Hematopoietic multipotent progenitor cell treated with erythropoietin and hydrocortisone succinate and interleukin-3 and kit ligand, for 17 days (in vitro differentiated cells): ENCODE data around the gene M1AP.
"Not testable (repeated sequence)": the region's sequence is repeated elsewhere in the genome, so short reads cannot be mapped to it uniquely, and the experiment has no call there.

Experiments
- DNase-seq: peaks from one replicate; pipeline ENCODE4 v3.0.0-alpha.2; 2015; ENCODE audit warnings: low spot score

Gene M1AP

DNA sequence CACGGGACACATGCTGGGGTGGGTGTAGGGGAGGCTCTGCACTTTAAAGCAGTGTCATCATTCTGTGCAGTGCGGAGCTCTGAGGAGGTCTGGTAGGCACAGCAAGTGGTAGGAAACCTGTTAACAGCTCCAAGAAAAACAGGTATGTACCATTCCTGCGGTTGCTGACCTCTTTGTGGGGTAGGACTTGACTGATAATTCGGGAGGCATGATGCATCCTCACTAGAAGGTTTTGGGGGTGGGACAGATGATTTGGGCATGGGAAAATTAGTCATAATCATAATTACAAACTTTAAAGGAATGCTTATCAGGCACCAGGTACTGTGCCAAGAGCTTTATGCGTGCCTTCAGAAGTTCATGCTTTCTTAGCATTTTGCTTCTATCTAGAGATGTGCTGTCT, 83.9 kb downstream of the M1AP start:
- DNase-seq = no peak

DNA sequence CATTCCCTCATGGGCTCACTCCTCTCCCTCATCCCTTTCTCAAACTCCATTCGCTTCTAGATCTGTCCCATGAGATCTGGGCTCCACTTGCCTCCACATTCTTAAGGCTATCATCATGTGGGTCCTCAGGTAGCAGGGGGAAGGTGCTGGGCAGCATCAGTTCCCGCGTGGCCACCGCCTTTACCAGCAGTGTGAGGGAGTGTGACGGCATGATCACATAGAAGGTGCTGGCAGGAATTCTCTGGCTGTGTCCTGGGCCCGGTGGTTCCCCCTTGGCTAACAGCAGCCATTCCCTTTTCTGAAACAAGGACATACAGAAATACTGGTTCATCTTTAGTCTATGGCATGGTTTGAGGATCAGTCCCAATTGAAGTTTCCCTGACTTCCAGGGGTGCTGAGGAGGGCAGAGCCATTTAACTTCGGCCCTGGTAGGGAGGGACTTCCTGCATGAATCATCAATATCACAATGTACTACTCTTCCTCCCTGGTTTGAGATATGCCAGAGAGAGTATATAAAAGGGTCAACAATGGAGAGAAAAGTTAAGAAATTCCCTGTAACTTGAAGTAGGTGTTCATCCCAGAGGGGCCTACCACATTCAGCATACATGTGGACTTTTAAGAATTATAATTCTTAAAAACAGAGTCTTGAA, 85.9 kb downstream of the M1AP start:
- DNase-seq = no peak

DNA sequence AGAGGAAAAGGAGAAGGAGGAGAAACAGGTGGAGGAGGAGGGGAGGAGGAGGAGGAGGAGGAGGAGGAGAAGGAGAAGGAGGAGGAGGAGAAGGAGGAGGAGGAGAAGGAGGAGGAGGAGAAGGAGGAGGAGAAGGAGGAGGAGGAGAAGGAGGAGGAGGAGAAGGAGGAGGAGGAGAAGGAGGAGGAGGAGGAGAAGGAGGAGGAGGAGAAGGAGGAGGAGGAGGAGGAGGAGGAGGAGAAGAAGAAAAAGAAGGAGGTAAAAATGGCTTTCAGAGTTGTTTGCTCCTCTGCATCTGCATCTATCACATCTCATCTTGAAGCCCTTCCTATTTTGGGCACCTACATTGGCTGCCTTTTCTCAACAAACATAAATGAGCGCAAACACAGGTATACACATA, 87.1 kb downstream of the M1AP start:
- not testable (repeated sequence) for DNase-seq

DNA sequence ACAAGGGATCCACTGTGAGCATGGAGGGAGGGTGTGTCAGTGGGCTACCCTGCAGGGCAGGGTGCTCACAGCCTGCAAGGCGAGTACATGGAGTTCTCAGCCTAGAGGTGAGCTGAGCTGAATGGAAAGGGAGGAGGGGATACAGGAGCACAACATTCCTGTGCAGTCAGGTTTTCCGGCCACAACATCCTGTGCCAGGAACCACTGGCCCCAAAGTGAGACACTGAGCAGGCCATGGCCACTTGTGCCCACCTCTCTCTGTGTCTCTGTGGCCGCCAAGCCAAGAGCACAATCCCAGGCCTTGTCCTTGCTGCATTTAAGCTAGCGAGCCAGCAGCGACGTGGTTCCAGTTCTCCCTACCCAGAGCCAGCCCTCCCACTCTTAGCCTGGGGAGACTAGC, 87.5 kb downstream of the M1AP start:
- DNase-seq = no peak

DNA sequence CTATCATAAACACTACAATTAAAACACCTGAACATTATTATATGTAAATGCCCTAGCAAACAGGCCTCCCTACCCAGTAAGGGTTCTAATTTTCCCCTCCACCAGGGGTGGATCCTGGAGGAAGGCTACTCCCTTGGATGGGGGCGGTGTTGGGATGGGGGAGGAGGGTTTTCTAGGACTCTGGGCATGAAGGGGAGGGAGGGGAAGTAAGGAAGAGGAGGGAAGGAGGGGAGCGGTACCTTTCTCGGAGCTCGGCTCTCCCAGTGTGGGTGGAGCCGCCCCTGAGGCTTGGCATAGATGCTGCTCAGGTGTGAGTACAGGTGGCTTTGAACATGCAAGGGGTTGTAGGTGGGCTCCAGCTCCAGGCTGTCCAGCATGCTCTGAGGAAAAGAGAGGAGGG, 88.2 kb downstream of the M1AP start:
- DNase-seq = no peak

DNA sequence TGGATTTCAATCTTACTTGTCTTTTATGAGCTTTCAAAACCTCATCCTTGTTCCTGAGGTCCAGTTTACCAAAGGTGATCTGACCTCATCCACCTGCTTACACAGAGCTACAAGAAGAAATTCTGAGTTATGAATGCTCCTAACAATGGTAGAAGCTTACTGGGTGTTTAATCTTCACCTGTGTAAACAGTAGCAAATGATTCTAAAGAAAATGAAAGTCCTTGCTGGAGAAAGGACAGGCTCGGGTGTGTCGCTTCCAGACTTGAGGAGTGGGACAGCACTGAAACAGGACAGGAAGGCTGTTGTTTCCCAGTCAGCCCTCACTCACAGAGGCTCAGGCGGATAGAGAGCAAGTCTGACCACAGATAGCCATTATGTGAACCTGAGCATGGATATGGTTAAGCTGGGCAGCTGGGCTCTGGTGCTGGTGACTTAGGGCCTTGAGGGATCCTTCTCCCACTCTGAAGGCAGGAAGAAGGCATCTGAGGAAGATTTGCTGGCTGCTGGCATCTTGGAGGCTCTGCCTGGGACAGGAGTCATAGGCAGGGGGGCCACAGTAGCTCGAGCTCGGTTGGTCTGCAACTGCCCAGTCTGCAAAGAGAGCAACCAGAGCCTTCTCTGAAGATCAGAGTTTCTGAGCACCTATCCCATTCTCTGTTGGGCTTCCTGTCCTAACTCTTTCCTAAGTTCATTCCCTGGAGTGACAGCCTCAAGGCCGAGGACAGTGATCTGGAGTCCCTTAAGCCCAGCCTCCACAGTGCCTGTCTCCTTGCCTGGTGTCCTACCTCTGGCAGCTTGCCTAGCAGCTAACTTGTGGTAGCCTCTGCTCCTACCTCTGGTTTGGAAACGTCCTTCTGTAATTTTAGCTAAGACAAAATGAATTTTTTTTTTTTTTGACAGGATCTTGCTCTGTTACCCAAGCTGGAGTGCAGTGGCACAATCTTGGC, 89.6 kb downstream of the M1AP start:
- DNase-seq = no peak

DNA sequence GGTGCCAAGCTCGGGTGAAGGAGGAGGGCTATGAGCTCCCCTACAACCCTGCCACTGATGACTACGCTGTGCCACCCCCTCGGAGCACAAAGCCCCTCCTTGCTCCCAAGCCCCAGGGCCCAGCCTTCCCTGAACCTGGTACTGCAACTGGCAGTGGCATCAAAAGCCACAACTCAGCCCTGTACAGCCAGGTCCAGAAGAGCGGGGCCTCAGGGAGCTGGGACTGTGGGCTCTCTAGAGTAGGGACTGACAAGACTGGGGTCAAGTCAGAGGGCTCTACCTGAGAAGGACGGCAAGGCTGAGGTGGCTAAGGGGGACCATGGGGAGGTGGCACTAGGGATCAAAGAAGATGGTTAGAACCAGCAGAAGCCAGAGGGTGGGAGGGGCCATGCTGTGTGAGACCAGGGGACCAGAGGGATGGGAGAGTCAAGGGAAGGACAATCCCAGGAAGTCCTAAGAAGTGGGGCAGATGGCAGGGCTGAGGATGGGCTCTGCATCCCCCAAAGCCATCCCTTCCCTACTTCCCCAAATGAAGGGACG, 91.2 kb downstream of the M1AP start:
- DNase-seq = no peak

DNA sequence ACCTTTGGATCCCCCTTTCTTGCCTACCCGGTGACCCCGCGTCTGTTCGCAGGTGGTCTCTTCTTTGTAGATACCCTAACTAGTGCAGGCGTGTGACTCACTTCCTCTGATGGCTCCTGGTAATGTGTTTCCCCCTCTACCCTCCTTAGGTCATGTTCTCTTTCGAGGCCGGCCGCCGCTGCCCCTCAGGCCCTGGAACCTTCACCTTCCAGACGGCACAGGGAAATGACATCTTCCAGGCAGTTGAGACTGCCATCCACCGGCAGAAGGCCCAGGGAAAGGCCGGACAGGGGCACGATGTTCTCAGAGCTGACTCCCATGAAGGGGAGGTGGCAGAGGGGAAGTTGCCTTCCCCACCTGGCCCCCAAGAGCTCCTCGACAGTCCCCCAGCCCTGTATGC, 92.0 kb downstream of the M1AP start:
- no peak for DNase-seq

DNA sequence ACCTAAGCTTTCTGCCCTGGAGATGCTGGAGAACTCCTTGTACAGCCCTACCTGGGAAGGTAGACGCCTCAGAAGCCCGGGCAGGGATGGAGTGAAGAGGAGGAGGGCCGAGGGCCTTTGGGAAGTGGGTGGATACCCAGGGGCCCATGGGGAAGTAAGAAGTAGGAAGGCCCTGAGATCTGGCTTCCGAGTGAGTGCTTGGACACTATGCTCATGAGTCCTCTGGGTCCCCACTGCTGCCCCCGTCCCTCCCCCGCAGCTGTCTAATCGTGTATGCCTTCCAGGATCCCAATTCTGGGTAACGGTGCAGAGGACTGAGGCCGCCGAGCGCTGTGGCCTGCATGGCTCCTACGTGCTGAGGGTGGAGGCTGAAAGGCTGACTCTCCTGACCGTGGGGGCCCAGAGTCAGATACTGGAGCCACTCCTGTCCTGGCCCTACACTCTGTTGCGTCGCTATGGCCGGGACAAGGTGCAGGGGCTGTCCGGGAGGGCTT, 92.5 kb downstream of the M1AP start:
- no peak for DNase-seq

DNA sequence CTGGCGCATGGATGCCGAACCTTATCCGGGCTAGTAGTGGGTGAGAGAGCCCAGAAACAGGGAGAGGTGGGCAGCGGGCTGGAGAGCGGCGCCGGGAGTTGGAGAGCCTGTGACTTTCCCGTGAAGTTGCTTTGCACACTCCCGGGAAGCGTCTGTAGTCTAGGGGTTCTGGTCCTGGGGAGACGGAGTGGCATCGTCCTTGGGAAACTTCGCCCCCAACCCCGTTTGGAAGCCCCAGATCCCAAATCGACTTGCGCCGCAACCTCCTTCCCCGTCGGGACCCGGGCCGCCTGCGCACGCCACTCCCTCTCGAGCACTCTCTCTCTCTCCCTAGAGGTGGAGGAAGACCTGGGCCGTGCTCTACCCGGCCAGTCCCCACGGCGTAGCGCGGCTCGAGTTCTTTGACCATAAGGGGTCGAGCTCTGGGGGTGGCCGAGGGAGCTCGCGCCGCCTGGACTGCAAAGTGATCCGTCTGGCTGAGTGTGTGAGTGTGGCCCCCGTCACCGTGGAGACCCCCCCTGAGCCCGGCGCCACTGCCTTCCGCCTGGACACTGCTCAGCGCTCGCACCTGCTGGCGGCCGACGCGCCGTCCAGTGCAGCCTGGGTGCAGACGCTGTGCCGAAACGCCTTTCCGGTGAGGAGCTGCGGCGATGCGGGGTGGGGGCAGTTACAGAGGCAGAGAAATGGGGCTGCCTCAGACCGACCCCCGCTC, 93.2 kb downstream of the M1AP start:
- no peak for DNase-seq

DNA sequence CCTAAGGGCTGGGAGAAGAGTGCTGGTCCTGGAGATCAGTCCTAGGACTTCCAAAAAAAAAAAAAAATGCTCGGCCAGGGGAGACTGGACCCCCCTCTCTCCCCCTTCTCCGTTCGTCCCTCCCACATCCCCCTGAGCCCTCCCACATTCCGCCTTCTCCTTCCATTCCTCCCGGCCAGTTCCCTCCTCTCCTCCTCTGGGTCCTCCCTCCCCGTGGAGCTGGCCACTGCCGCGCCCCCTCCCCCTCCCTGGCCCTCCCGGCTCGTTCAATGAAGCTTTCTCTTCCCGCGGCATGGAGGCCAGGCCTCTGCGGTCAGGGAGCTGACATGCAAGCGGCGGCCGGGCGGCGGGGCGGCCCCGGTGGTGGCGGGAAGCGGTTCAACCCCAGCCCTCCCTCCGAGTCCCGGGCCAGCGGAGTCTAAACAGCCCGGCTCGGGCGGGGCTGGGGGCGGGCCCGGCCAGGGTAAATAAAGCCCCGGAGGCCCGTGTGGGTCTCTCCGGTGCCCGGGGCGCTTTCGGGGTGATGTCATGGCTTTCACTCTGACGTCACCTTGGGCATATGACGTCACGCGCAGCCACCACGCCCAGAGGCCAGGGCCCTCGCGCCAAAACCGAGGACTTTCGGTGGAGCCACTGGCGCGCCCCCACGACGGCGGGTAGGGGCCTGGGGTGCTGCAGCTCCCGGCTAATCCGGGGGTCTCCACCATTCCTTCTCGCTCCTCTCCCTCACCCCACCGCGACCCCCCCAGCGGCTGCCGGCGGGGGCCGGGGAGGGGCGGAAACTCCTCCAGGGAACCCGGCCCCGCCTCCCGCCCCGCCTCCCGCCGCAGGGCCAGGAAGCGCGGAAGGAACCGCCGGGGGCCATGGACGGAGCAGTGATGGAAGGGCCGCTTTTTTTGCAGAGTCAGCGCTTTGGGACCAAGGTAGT, 94.0 kb downstream of the M1AP start, which contains the start of the genes DOK1 and LOXL3:
Gene DOK1, plus strand, starts transcription at position 829 of the 928 bp plus-strand sequence. Its CDS starts 35 bp downstream, at position 864.
Gene LOXL3, minus strand, starts transcription at position 51 of the 928 bp plus-strand sequence. CDS start 1,308 bp downstream, outside the sequence.
- peak; percentile 69 for DNase-seq

DNA sequence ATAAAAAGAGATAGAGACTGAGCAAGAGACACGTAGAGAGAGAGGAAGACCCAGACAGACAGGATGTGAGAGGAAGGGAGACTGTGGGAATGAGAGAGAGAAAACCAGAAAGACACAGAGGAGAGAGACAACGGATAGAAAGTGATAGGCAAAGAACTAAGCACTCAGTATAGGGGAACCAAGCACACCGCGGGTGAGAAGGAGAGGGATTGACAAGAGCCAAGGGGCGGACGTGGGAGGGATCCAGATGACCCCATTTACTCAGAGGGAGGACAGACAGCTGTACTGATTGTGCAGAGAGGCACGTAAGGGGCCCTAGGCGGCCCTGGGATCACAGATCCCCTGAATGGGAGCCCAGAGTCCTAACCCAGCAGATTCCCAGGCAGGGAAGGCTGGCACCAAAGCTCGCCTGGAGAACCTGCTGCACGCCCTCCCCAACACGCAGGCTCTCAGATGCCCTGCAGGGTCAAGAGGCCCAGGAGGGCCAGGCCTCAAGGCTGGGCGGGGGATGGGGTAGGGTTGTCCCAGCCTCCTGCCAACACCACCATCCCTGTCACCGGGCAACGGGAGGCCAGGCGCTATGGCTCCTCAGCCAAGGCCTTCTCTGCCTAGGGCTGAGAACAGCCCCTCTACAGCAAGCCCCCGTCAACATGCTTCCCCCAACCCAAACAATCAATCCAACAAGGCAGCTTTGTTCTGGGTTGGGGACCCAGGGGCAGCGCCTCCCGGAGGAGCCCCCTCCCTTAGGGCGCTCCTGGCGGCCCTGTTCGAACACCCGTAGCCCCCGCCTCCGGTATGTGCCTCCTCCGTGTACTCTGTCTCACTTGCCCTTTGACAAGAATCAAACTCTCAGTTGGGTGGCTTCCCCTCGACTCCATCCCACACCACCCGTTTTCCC, 95.0 kb downstream of the M1AP start:
- DNase-seq = no peak

DNA sequence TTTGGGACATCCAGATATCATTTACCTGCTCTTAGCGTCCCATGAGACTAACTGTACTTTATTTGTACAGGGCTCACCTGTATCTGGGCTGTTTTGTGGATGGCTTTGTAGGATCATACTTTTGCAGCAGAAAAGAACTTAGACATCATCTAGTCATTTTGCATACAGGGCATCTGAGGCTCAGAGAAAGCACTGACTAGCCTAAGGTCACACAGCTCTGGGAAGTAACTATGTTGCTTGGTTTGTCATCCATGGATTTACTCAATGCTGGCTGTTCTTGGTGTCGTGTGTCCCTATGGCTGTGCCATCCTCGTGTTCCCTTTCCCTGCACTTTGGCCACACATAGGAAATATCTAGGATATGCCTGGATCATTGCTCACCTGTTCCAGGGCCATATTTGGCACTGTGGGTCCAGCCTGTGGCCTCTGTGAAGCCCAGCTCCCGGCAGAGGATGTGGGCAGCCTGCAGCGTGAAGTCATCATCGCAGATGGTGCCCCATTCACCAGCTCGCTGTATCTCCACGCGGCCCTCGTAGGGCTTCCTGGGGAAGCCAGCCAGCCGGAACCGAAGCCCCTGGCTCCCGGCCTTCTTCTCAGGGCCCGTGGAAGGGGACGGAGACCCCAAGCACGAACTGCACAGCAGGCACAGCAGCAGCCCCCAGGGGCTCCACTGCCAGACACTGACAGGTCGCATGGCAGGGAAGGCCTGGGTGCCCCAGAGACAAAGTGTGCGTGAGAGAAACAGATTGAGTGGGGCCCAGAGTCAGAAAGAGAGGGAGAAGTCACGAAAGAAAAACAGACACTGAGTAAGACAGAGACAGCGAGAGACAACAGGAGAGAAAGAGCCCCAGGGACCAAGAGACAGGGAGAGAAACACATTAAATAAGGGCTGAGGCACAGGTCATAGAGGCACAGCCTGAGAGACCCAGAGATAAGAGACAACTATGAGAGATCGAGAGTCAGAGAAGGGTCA, 95.9 kb downstream of the M1AP start:
- no peak for DNase-seq

DNA sequence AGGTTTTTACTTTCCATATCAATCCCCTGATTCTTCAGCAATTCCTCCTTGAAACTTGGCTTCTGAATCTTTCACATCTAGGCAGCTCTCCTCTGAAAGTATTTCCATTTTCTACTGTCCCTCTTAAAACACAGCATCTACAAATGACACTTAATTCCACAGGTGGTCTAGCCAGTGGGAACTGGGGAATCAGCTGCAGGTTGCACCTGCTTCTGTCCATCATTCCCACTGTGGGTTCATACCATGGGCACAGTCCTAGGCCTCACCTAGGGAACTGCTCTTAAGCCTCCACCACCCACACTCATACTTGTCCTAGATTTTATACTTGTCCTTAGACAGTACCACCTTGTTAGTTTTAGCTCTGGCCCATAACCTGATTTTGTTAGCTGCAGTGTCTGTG, 96.6 kb downstream of the M1AP start:
- no peak for DNase-seq

DNA sequence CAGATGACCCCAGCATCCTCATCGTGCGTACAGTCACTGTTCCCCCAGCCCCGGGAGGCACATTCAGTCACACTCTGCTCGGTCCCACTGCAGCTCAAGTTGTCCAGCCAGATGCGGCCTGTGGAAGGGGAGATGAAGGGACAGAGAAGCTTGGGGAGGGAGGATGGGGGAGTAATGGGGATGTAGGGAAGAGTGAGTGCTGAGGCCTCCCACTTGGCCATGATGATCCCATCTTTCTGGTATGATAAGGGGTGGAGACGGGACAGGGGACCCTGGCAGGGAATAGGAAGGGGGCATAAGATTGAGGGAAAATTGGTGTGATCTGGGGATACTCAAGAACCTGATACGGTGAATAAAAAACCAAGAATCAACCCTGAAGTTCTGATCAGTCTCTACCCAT, 97.9 kb downstream of the M1AP start:
- no peak for DNase-seq

DNA sequence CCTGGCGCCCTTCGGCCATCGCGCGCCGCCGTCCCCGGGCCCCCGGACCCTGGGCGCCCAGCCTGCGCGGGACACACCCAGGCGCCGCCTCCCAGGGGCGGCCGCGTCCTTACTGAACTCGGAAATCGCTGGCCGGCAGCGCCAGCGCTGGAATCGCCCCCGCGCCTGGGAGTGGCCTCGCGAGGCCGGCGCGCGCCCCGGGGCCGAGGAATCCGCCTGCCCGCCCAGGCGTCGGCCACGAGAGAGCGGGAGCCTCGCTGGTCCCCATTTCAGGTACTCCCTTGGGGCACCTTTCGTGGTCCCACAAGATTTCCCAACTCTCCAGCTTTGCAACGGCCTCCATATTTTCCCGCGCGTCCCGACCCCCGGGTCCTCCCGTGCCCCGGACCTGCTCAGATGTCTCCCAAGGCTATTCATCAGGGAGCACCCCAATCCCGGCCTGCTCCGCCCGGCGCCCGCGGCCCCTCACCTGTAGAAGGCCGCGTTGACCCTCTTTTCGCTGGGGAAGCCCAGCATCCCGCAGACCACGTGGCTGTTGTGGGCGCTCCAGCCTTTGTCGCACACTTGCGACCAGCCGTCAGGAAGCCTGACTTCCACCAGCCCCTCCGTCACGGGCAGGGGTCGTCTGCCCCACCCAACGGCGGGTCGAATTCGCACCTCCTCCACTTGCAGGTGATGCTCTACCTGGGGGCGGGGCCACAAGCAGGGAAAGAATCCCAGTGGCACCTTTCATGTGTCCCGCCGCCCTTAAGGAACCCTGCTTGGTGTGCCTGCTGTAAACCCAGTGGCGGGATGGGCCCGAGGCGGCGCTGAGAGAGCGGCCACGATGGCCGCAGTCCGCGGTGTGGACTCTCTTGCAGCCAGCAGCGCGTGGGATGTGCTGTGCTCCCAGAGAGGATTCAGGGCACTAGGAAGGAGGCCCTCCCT, 99.0 kb downstream of the M1AP start:
- peak; percentile 18 for DNase-seq

DNA sequence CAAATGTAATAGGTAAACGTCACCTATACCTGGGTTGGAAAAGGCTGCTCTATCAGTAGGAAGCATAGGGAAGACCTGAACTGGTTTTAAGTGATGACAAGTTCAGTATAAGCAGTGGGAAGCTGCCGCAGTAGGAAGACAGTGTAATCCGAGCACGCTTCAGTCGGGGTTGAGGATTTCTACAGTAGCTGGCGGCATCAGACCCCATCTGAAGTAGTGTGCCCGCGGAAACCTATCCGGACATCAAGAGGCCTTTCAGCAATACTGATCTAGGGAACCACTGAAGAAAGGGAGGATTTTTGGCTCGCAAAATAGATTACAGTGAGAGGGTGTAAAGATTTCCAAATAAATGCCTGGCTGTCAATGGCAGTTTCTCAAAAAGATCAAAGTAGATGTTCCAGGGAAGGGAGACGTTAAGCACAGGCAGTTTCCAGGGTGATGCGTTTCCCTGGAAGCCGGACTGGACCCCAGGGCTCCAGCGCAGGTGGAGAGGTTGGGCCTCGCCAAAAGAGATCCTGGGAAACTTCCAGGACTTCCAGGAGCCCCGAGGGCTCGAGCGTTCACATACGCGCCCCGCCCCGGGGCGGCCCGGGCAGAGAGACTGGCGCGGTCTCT, 99.7 kb downstream of the M1AP start:
- no peak for DNase-seq
